DMS79 (cell line): ENCODE results near the gene GCNT2.
"Not testable (repeated sequence)": the region's sequence is repeated elsewhere in the genome, so short reads cannot be mapped to it uniquely, and the experiment has no call there.

Source experiments
- DNase-seq: peaks from one replicate; lab custom pipeline; 2025; lab: John Stamatoyannopoulos, UW

The GCNT2 gene

DNA sequence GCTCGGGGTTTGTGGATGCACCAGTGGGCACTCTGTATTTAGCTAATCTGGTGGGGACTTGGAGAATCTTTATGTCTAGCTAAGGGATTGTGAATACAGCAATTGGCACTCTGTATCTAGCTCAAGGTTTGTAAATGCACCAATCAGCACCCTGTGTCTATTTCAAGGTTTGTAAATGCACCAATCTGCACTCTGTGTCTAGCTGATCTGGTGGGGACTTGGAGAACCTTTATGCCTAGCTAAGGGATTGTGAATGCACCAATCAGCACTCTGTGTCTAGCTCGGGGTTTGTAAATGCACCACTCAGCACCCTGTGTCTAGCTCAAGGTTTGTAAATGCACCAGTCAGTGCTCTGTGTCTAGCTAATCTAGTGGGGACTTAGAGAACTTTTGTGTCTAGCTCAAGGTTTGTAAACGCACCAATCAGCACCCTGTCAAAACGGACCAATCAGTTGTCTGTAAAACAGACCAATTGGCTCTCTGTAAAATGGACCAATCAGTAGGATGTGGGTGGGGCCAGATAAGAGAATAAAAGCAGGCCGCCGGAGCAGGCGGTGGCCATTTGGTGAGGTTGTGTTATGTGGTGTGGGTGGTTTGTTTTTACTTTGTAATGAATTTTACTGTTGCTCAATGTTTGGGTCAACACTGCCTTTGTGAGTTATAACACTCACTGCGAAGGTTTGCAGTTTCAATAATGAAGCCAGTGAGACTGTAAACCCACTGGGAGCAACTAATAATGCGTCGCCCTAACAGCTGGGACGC, 139.5 kb downstream of the GCNT2 start:
- DNase-seq = not testable (repeated sequence)

DNA sequence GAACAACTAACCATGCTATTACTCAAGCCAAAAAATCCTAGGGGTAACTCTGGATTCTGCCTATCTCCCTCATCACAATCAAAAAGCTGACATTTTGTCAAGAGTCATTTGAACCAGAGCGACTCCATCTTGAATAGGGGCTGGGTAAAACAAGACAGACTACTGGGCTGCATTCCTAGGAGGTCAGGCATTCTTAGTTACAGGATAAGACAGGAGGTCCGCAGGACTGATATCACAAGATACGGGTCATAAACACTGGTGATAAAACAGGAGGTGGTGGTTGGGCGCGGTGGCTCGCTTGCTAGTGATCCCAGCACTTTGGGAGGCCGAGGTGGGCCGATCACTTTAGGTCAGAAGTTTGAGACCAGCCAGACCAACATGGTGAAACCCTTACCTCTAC, 141.1 kb downstream of the GCNT2 start:
- no peak for DNase-seq

DNA sequence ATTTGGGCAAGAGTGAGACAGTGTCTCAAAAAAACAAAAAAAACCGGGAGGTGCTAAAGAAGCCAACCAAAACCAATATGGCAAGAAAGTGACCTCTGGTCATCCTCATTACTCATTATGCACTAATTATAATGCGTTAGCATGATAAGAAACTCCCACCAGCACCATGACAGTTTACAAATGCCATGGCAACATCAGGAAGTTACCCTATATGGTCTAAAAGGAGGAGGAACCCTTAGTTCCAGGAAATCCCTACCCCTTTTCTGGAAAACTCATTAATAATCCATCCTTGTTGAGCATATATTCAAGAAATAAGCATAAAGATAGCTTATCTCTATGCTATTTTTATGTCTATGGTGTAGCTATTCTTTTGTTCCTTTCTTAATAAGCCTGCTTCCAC, 141.6 kb downstream of the GCNT2 start:
- no peak for DNase-seq

- not testable (repeated sequence) for DNase-seq
These were observed 144.4 kb downstream of the GCNT2 start for GRCh38 chr6:10665595-10665994.

DNA sequence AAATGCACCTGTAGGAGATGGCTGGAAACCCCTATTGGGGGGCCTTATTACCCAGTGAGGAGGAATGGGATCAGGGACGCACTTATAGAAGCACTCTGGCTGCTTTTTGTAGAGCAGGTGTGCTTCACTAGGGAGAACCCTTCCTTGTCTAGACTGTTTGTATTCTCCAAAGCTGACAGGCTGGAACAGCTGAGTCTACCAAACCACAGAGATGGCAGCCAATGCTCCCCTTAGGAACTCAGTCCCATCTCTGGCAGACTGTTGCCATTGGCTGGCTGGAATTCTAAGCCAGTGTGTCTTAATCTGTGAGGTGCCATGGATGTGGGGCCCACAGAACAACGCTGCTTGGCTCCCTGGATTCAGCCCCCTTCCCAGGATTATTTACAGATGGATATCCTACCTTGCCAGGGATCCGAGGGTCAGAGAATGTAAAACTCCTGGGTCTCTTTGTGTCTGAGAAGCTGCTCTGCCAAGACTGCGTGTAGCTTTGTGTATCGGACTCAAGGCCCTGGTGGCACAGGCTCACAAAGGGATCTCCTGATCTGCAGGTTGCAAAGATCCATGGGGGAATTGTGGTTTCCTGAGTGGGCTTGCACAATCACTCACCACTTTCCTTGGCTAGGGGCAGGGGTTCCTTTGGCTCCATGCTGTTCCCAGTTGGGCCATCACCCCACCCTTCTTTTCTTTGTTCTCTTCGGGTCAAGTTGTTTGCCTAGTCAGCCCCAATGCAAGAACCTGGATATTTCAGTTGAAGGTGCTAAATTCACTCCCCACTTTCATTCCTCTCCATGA, 147.2 kb downstream of the GCNT2 start:
- DNase-seq = no peak

GRCh38 chr6:10676403-10676802, 155.3 kb downstream of the GCNT2 start:
- DNase-seq = no peak

DNA sequence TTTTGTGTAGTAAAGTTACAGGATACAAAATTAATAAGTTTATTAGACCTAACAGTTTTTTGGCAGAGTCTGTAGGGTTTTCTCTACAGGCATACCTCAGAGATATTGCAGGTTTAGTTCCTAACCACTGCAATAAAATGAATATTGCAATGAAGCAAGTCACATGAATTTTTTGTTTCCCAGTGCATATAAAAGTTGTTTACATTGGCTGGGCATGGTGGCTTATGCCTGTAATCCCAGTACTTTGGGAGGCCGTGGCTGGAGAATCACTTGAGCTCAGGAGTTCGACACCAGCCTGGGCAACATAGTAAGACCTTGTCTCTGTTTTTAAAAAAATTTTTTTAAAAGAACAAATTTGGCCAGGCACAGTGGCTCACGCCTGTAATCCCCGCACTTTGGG, 157.3 kb downstream of the GCNT2 start:
- no peak for DNase-seq
